ENCODE measurements around the gene GPC6.

The GPC6 gene

DNA sequence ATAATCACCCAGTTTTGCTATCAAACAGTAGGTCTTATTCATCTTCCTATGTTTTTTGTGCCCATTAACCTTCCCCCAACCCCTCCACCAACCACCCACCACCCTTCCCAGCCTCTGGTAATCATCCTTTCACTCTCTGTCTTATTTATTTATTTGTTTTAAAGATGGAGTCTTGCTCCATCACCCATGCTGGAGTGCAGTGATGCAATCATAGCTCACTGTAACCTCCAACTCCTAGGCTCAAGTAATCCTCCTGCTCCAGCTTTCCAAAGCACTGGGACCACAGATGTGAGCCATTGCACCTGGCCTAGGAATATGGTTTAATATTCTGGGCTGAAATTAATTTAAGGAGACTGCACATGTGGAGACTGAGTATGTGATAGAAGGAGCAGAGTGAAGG is 527.0 kb downstream of the GPC6 start:
- no peak for FAIRE-seq

DNA sequence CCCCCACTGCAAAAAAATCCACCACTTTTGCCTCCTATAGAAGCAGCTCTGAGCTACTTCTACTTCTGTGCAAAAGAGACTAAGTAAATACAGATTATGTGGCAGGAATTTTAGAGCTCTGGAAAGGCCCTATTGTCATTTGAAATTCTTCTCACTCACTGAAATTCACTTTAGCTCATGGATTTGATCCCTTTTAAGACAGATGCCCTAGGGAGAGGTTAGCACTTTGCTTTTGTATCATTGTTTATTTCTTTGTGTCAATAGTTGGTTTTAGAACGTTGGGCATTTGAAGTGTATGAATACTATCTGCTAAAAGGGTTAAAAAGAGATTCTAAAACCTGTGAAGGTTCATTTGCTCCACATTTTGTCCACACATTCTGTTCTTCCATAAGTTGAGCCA is 528.7 kb downstream of the GPC6 start:
- no peak for FAIRE-seq

DNA sequence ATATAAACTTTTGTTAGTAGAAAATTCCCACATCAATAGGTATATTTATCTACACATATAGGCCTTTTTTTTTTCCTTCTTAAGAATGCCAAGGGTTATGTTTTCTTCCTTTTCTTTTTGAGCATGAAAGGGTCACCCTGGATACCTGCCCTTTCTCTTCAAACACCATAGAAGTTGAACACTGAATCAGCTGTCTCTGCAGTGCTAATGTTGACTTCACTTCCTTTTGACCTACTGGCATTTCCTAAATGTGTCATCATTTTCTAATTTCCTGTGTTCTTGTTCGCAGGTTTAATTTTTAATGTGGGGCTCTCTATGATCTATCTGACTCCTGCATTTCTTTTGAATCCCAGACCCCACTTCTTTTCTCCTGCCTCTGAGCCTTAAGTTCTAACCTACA is 532.0 kb downstream of the GPC6 start:
- FAIRE-seq = no peak

DNA sequence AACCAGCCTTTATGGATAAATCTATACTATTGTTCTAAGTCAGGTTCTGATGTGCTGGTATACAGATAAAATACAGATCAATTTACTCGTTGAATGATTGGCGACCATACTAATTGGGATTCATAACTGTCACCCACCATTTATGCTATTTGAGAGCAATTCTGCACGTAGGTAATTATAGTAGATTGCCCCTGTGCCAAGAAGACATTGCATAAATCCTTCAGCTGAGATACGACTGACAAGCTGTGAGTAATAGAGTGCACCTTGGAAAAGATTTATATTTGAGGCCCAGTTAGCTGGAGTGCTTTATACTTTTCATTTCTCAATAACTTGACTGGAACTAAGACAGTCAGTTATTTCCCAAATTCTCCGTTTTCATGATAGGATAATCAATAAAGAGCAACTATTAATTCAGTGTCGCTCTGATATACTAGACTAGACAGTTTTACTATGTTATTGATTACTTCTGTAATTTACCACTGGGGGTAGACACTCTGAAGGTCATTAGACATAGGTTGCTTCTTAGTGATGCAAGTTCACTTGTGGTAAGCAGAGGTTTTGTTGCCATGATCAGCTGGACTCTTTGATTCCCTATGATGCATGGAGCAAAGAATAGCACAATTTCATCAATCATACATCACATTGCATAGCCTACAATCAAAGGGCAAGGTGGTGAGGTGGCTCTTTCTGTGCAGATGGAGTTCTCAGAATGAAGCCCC is 536.3 kb downstream of the GPC6 start:
- FAIRE-seq = no peak

DNA sequence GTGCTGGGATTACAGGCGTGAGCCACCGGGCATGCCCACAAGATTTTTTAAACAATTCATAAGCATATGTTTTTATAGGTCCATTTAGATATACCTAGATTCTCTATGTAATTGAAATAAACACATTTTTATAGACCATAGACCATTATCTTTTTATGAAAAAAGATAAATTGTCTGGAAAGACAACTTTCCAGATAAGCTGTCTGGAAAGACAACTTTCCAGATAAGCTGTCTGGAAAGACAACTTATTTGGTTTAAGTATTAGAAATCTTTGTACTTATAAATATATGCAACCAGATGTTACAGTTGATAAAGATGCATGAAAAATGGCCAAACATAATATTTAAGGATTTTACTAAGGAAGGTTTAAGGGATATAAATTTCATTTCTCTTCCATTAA is 538.5 kb downstream of the GPC6 start:
- no peak for FAIRE-seq

DNA sequence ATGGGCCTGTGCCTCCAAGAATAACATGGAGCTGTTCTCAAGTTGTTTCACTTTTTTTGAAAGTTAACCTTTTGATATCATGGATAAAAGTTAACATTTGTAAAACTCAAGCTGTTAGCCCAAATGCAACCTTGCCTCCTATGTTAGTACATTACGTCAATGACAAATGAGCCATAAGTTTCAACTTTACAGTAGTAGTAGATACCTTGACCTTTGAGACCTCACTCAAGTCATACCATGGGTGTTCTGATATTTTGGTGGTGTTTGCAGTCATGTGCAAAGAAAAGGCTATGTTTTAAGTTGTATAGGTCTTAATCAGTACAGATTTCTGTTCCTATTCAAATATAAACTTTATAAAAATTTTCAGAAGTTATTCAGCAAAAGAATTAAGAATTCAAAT is 539.2 kb downstream of the GPC6 start:
- no peak for FAIRE-seq

DNA sequence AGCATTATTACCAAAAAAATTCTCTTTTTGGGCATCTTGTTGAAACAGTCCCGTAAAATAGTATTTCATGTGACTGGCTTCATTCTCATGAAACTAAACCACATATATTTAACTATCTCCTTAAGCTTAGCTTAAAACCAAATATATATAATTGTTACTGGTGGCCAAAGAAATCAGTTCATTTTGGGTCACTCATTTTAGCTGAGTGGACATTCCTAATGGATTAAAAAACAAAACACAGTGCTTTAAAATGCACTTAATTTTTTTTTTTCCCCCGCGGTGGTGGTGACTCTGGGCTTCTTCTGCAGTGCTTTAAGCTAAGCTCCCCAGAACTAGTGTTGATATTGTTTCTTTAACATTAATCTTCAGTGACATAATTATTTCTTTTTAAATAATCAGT is 540.1 kb downstream of the GPC6 start:
- no peak for FAIRE-seq

DNA sequence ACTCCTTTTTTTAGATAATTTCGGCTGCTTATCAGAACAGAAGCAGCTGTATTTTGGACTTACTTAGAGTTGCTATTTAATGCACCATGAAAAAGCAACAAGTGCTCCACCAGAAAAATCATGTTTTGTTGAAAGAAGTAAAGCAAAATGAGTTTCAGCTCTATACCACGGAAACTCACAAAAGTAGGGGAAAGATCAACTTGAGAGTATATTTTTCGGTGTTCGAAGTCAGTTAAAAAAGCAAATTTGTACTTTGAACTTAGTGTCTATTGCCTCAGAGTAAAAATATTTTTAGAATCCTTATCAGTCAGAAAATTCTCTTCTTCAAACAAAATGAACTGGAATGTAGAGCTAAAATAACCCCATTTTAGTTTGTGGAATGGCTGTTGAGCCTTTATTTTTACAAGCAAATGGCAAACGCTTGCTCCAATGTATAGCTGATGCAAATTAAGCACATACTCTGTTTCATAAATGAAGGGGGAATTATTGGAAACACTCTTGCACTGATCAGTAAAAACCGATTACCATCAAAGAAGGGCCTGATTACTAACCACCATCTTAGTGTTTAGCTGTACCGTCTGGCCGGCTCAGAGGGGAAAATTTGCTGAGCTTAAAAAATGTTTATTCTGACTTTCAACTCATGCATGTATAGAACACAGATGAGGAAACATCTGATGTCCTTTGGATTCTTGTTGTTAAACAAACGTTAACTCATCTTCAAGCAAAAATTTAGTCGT is 540.7 kb downstream of the GPC6 start:
- FAIRE-seq = no peak

DNA sequence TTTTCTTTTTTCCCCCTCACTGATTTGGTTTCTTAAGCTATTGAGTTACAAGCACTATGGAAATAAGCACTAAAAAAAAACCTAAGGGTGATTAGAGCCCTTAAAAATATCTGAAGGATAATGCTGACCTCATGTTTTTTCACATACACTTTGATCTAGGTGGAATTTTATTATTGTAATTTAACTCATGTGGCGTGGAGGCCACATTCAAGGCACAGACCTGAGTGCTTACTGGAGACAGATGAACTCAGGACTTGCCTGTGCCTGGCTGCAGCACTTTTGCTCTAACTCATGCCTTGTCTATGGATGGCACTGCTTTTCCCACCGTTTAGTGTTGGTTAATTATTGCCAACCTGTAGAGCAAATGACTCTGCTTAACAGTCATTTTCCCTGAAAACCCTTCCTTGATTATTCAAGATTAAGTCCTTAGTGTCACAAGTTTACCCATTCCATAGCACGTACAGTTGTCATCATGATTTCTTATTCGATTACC is 541.4 kb downstream of the GPC6 start:
- FAIRE-seq = no peak

DNA sequence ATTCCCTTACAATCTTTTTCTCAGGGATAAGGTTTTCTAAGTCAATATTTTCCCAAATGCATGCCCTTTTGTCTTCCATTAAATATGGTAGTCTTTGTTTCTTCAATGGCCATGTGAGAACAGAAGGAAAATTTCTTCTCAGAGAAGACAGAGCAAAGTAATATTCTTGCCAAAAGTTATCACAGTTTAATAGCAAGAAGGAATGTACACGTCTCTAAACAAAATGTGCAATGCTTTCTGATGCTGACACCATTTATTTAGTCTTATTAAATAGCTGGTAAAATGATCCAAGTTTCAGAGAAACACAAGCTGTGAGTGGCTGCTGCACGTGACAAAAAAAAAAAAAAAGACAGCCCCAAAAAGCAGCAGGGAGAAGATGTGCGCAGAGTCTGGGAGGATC is 542.5 kb downstream of the GPC6 start:
- no peak for FAIRE-seq

DNA sequence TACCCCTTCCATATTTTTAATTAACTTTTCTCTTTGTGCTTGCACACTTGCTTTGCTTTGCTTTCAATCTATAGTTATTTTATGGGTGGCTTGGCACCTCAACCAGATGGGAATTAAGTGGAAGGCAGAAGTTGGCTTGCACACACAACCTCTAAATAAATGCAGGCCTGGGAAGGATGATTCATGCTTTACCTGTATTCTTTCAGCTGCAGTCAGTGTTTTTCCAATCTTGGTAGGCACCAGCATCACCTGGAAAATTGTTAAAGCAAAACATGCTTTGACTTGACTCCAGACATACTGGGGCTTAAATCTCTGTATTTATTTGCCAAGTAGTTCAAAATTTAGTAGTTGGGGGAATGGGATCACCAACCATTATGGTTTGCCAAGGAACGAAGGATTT is 543.0 kb downstream of the GPC6 start:
- no peak for FAIRE-seq

DNA sequence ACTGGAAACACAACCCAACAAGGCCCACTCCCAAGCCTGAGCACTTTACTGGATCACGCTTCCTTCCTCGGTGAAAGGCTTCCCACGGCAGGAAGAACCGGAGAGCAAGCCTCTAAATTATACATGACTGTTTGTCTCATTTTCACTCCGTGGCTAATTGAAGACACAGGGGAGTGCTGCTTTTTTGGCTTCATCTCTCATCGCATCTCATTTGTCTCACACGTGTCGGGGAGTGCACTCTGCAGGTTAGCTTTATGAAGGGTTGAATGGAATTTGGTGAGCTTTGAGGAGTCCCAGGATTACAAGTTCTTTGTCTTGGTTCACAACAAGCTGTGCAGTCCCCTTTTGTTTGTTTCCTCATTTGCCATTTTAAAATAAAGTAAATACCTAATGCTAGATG is 544.6 kb downstream of the GPC6 start:
- no peak for FAIRE-seq

DNA sequence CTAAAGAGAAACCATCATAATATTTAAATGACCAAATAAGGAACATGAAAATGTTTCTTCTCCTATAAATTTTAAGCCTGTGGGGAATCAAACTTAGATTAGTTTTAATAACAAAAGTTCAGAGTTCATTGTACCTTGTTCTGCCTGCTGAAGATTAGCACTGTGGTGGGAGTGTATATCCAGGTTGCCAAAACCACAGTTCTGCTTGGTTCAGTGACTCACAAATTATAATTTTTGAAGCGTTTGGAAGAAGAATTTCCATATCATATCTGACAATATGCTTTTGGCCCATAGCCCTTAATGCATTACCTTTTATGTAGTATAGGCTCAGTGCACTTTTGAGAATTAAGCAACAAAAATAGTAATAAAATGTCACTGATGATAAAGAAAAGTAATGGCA is 545.2 kb downstream of the GPC6 start:
- no peak for FAIRE-seq

DNA sequence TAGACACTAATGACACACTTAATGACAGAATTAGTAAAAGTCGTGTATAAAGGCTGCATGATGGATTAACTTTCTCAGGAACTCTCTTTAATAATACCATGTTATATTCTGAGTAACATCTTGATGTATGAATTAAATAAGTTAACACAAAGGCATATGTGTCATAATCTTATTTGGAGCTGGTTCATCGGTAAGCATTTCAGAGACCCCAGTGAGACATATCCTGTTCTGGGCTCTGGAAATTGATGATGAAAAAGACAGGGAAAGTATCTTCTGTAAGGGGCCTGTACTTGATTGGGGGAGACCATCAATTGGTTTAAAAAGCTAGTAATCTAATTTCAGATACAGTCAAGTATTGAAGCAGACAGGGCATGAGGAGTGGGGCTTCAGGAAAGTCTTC is 547.9 kb downstream of the GPC6 start:
- FAIRE-seq = no peak

DNA sequence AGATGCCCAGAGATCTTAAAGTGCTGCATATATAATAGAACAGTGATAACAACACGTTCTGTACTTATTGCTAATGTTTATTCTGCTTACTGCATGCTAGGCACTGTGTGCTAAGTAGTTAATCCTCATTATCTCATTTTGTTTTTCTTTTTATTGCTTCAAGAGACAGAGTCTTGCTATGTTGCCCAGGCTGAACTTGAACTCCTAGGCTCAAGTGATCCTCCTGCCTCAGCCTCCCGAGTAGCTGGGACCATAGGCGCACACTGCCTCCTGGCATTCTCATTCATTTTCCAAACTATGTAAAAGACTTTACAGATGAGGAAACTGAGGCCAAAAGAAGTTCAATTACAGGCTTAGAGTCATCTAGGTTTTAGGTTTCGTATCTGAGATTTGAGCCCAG is 548.4 kb downstream of the GPC6 start:
- no peak for FAIRE-seq

DNA sequence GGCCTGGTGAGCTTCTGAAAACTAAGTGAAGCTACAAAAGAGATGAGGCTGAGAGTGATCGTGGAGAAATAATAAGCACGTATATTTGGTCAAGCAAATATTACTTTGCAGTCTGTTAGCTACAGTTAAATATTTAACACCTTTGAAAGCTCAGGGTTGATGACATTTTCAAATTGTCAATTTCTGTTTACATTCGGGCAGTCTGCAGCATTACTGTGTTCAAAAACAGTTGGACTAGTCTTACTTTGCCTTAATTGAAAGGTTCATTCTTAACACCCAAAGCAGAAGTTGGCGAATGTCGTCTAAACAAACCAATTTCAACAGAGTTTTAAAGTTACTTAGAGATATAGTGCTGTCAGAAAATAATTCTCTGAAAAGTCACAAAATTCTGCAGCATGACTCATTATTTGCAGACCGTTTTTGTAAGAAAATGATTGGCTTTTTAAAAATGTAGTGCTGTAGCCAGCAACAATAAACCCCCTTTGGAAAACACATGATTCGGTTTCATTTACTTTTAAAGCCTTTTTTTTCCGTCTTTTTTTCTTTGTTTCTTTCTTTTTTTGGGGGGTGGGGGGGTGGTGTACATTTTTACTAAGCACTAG is 549.0 kb downstream of the GPC6 start:
- no peak for FAIRE-seq

DNA sequence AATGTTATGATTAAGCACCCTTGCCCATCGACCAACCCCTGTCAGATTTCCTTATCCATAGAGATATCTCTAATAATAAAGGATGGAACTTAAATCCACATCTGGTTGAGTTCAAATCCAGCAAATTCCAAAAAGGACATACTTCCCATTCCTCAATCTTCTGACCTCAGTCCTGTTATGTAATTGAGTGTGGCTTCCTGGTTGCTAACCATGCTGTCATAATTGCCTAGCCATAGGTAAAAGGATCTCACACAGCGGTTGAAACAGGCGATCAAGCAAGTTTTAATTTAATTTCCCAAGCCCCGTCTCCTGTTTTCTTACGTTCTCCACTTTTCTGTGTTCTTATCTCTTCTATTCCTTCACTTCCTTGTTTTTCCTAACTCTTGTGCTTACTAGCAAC is 550.3 kb downstream of the GPC6 start:
- FAIRE-seq = no peak

DNA sequence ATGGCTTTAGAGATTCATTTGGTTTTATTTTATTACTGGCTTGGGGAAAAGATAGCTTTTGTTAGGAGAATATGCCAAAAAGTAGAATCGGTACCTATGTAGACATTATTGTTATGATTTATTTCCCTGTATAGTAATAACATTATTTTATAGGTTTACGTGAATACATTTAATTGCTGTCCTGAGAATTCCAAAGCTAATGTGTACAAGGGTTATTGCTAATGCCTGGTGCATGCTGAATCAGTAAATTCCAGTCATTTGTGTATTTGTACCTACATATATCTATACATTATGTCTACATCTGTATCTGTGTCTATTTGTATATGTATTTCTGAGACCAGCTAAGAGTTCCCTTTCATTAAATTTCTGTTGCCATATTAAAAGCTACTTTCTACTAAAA is 550.9 kb downstream of the GPC6 start:
- FAIRE-seq = no peak

DNA sequence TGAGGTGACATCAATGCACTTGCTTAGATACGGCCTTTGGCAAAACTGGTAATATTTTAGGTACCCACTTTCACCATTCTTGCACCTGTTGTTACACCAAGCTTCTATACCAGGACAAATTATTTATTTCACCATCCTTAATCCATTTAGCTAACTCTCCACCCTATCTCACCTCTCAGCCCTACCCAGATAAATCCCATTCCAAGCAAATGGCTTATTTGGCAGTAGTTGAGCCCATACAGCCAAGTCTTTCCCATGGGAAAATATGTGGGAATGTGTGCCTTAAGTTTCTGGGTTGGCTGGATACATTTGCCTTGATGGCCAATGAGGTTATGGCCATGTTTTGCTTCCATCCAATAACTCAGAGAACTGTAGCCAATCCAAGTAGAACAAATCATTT is 551.9 kb downstream of the GPC6 start:
- no peak for FAIRE-seq

DNA sequence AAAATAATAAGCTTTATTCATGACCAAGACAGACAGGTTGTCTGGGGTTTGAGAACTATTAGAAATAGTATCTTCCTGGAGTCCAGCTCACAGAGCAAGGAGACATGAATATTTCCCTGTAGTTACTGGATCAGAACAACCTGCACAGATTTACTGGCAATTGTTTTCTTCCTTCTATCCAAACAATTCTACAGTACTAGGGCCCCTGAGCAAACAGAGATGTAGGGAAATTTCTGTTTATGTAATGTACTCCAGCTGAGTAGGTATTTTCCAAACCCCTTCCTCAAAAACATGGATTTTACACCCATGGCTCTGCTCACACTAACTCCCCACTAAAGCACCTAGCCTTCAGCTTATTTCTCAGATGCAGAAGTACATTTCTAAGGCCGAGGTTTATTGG is 557.6 kb downstream of the GPC6 start:
- no peak for FAIRE-seq

DNA sequence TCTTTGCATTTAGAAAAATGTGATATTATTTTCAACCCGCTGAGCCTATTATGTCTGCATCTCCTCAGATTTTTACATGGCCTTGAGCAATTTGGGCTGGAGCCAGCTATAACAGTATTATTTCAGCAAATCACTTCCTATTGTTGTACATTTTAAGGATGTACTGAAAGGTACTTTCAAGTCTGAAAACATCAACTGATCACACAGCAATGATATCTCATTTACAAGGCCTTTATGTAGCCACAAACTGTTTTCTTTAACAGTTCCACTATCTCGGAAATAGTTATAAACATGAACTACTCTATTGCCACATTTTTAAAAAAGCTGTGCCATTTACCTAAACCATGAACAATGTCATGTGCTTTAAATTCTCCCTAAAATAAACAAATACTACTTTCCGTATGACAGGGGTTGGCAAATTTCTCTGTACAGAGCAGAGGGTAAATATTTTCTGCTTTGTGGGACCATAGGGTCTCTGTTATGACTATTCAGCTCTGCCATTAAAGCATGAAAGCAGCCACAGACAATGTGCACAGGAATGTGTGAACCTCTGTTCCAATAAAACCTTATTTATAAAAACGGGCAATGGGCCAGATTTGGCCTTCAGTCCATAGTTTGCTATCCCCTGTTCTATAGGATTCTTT is 560.4 kb downstream of the GPC6 start:
- no peak for FAIRE-seq

DNA sequence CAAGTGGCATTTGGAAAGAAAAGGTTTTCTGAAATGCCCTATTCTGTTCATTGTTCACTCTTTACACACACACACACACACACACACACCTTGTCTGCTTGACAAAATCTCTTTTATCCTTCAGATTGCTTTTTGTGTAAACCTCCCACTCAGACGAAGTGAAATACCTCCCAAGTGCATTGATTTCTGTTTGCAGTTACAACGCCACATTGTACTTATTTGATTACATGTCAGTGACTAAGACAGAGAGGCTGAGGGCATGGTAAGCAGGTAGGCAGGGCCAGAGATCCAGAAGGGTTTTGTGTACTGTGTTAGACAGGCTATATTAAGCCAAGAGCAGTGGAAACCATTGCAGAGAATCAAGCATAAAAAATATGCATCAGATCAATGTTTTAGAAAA is 561.8 kb downstream of the GPC6 start:
- no peak for FAIRE-seq

DNA sequence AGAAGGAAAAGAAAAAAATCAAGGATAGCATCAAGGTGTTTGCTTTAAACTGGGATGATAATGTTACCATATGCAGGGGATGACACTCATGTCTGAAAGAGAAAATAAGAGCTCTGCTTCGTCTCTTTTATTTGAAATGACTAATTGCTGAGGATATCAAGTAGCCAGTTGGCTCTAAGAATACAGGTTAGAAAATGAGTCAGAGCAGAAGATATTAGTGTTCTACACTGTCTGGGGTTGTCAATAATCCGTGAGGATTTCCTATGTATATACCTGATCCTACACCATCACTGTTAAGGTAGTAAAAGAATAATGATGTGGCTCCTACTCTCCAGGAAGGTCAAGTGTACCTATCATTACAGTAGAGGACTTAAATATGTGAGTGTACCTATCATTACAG is 562.5 kb downstream of the GPC6 start:
- FAIRE-seq = no peak
